Erythroblast (primary cell): ENCODE measurements around the gene PPP2R5B.

Experiments
- GATA1 ChIP-seq: IDR thresholded peaks from 2 replicates; pipeline ENCODE4 v1.6.1; 2011; ENCODE audit warnings: low read depth, mild to moderate bottlenecking, control low read depth, low read length, moderate library complexity
- POLR2A ChIP-seq: IDR thresholded peaks from 2 replicates; pipeline ENCODE4 v1.6.1; 2011; ENCODE audit warnings: mild to moderate bottlenecking, low read length

- TF ChIP-seq POLR2A (no peak), GATA1 (no peak)
Measured at GRCh38 chr11:64887234-64887756, 37.2 kb upstream of the PPP2R5B start.
